ENCODE results near the gene TGM1.
A peak's percentile ranks its signal among the peaks of the same experiment; 100 is the strongest.

Gene TGM1

GRCh38 chr14:24215495-24216344, 47.3 kb downstream of the TGM1 start, which contains the start of gene MDP1:
Gene MDP1 (minus strand): TSS chr14:24216066. CDS start chr14:24215955, 111 bp downstream.
- POLR2A ChIA-PET = interaction anchor here (0.6 to 4.3 kb wide), 15 partner anchors 21 to 310 kb away, joined by 3 to 43 read pairs (median 4); partner anchors contain the start of genes DCAF11, DHRS1, EMC9 and IPO4
- TF ChIP-seq ZBTB1 (tag by site-specific recombination; IDR thresholded peaks at IDR 0.05) = peak; percentile 4; the same call in 1 of the 2 replicates
- peak; percentile 69 for TF ChIP-seq ZEB2 (tag by site-specific recombination; IDR thresholded peaks at IDR 0.05)
- no peak for TF ChIP-seq ZNF175 (tag by site-specific recombination; IDR thresholded peaks at IDR 0.05)
- no peak for TF ChIP-seq ZNF214 (tag by site-specific recombination; IDR thresholded peaks at IDR 0.05; ENCODE audit: borderline replicate concordance)
- TF ChIP-seq ZNF596 (tag by site-specific recombination; IDR thresholded peaks at IDR 0.05) = no peak
- TF ChIP-seq REPIN1 (tag by site-specific recombination; IDR thresholded peaks at IDR 0.05; ENCODE audit: low read depth) = no peak
- peak; percentile 82; the same call in 1 of the 2 replicates for TF ChIP-seq ZNF692 (tag by site-specific recombination; IDR thresholded peaks at IDR 0.05)
- peak; percentile 53 for TF ChIP-seq PATZ1 (tag by site-specific recombination; IDR thresholded peaks at IDR 0.05)
- TF ChIP-seq ZFHX2 (tag by site-specific recombination; conservative IDR thresholded peaks at IDR 0.05) = no peak
- TF ChIP-seq ZNF76 (tag by site-specific recombination; IDR thresholded peaks at IDR 0.05; ENCODE audit: borderline replicate concordance, low read depth) = peak; percentile 41; the same call in 1 of the 2 replicates
- TF ChIP-seq ZNF184 (tag by site-specific recombination; IDR thresholded peaks at IDR 0.05) = 0 out of 2 replicates have a peak, but pooled peaks have one; percentile 8
- TF ChIP-seq ZBTB6 (tag by site-specific recombination; IDR thresholded peaks at IDR 0.05) = no peak
- peak; percentile 51 for TF ChIP-seq ZBTB26 (tag by site-specific recombination; optimal IDR thresholded peaks at IDR 0.05)
- TF ChIP-seq ZNF776 (tag by site-specific recombination; IDR thresholded peaks at IDR 0.05; ENCODE audit: borderline replicate concordance) = no peak
- 0 out of 2 replicates have a peak, but pooled peaks have one; percentile 9 for TF ChIP-seq PRDM10 (tag by site-specific recombination; IDR thresholded peaks at IDR 0.05)
- TF ChIP-seq YY2 (tag by site-specific recombination; IDR thresholded peaks at IDR 0.05) = peak; percentile 86
- TF ChIP-seq SP3 (tag by site-specific recombination; IDR thresholded peaks at IDR 0.05) = peak; percentile 65
- TF ChIP-seq ZNF169 (tag by site-specific recombination; IDR thresholded peaks at IDR 0.05) = no peak
- peak; percentile 58; the same call in 1 of the 2 replicates for TF ChIP-seq ZNF394 (tag by site-specific recombination; IDR thresholded peaks at IDR 0.05; ENCODE audit: borderline replicate concordance)
- TF ChIP-seq KLF7 (tag by site-specific recombination; IDR thresholded peaks at IDR 0.05; ENCODE audit: borderline replicate concordance) = 0 out of 2 replicates have a peak, but pooled peaks have one; percentile 55
- TF ChIP-seq ZNF580 (tag by site-specific recombination; IDR thresholded peaks at IDR 0.05) = no peak
- no peak; the same call in 1 of the 2 replicates for TF ChIP-seq HIC1 (tag by site-specific recombination; IDR thresholded peaks at IDR 0.05)
- no peak for TF ChIP-seq ZNF544 (tag by site-specific recombination; IDR thresholded peaks at IDR 0.05)

More at GRCh38 chr14:24215495-24216344, 47.3 kb downstream of the TGM1 start, which contains the start of gene MDP1:
- peaks cover 4 to 34% of the 10 kb centered on the region in 2 experiments for H3K36me3 ChIP-seq (ENCODE audit: control insufficient read depth in 2 of 2, insufficient read depth in 1 of 2, low read length in 2 of 2)
- peak within 1 kb of the TSS; percentile 81 for H3K4me3 ChIP-seq (ENCODE audit: low read depth, low read length)
- no peaks in the 10 kb centered on the region for H3K4me1 ChIP-seq (ENCODE audit: control insufficient read depth, insufficient read depth, low read length)
- H3K27ac ChIP-seq (ENCODE audit: extremely low read depth, low read depth, low read length) = peak within 1 kb of the TSS; percentile 76
- CTCF ChIA-PET = interaction anchor here (0.5 to 1.6 kb wide), 13 partner anchors 10 to 214 kb away, joined by 3 to 7 read pairs (median 4); partner anchors contain the start of genes KHNYN and TSSK4
- H3K9me3 ChIP-seq (ENCODE audit: control insufficient read depth, insufficient read depth, low read depth, low read length) = no peaks in the 10 kb centered on the region

Data from HEK293 (cell line).